ENCODE results near the gene CAMK2A.

Gene CAMK2A

DNA sequence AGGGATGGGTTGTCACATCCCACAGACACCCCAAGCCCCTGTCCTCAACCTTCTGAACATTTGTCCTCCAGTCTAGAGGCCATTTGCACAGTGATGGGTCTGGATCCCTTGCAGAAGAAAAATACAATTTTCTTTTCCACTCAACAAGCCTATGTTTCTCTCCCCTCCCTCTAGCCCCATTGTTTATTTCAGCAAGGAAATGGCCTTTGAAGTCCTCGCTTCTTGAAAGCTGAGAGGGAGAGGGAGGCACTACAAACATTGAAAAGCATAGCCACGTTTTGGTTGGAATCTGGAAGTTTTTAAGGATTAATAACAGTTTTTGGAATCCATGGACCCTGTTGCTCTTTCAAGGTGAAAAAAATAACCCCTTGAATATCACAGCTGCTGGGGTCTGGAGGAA is 37.1 kb upstream of the CAMK2A start:
- Histone ChIP-seq H3K4me1 (no peaks in the 10 kb centered on the region), H3K9me3 (ENCODE audit: control insufficient read depth, low read length) (no peaks in the 10 kb centered on the region), H3K4me3 (ENCODE audit: low read depth, low read length) (no peak overlapping the region), H3K27ac (no peak overlapping the region), H3K9ac (no peak overlapping the region), H2AFZ (no peak overlapping the region), H3K36me3 (ENCODE audit: control insufficient read depth, insufficient read depth, low read length) (no peaks in the 10 kb centered on the region), H3K4me2 (ENCODE audit: low read length) (no peak overlapping the region), H3K27me3 (ENCODE audit: control insufficient read depth, insufficient read depth, low read length) (no peaks in the 10 kb centered on the region), H3K79me2 (no peaks in the 10 kb centered on the region)
- TF ChIP-seq CTCF (IDR thresholded peaks at IDR 0.05) = no peak

GRCh38 chr5:150325426-150325825 is 35.9 kb upstream of the CAMK2A start:
- no peak overlapping the region for H3K4me2 ChIP-seq (ENCODE audit: low read length)
- H3K9ac ChIP-seq = no peak overlapping the region
- no peak for TF ChIP-seq CTCF (IDR thresholded peaks at IDR 0.05)
- no peaks in the 10 kb centered on the region for H3K36me3 ChIP-seq (ENCODE audit: control insufficient read depth, insufficient read depth, low read length)
- H3K9me3 ChIP-seq (ENCODE audit: control insufficient read depth, low read length) = no peaks in the 10 kb centered on the region
- no peaks in the 10 kb centered on the region for H3K4me1 ChIP-seq
- no peak overlapping the region for H3K27ac ChIP-seq
- no peak overlapping the region for H2AFZ ChIP-seq
- H3K27me3 ChIP-seq (ENCODE audit: control insufficient read depth, insufficient read depth, low read length) = no peaks in the 10 kb centered on the region
- no peak overlapping the region for H3K4me3 ChIP-seq (ENCODE audit: low read depth, low read length)
- no peaks in the 10 kb centered on the region for H3K79me2 ChIP-seq

GRCh38 chr5:150323819-150324218 is 34.2 kb upstream of the CAMK2A start:
- Histone ChIP-seq H3K27me3 (ENCODE audit: control insufficient read depth, insufficient read depth, low read length) (no peaks in the 10 kb centered on the region), H2AFZ (no peak overlapping the region), H3K36me3 (ENCODE audit: control insufficient read depth, insufficient read depth, low read length) (no peaks in the 10 kb centered on the region), H3K27ac (no peak overlapping the region), H3K79me2 (no peaks in the 10 kb centered on the region), H3K9ac (no peak overlapping the region), H3K9me3 (ENCODE audit: control insufficient read depth, low read length) (no peaks in the 10 kb centered on the region), H3K4me1 (peaks cover 5% of the 10 kb centered on the region), H3K4me2 (ENCODE audit: low read length) (no peak overlapping the region), H3K4me3 (ENCODE audit: low read depth, low read length) (no peak overlapping the region)
- TF ChIP-seq CTCF (IDR thresholded peaks at IDR 0.05) = no peak

DNA sequence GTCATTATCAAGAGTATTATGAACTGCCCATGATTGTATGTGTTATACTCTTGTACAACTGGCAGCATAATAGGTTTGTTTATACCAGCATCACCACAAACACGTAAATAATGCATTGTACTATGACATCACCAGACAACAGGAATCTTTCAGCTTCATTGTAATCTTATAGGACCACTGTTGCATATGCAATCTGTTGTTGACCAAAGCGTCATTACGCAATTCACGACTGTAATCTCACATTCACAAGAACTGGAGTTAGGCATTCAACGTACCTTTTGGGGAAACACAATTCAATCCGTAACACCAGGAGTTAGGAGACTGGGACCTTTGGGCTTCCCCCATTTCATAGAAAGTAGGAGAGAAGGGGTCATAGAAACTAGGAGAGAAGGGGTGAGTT is 33.5 kb upstream of the CAMK2A start:
- Histone ChIP-seq H3K9ac (no peak overlapping the region), H3K4me2 (ENCODE audit: low read length) (no peak overlapping the region), H3K4me1 (peaks cover 5% of the 10 kb centered on the region), H3K79me2 (no peaks in the 10 kb centered on the region), H2AFZ (no peak overlapping the region), H3K9me3 (ENCODE audit: control insufficient read depth, low read length) (no peaks in the 10 kb centered on the region), H3K4me3 (ENCODE audit: low read depth, low read length) (no peak overlapping the region), H3K27me3 (ENCODE audit: control insufficient read depth, insufficient read depth, low read length) (no peaks in the 10 kb centered on the region), H3K27ac (no peak overlapping the region), H3K36me3 (ENCODE audit: control insufficient read depth, insufficient read depth, low read length) (no peaks in the 10 kb centered on the region)
- no peak for TF ChIP-seq CTCF (IDR thresholded peaks at IDR 0.05)

GRCh38 chr5:150322202-150322601 is 32.6 kb upstream of the CAMK2A start:
- H3K79me2 ChIP-seq = no peaks in the 10 kb centered on the region
- H3K9ac ChIP-seq = no peak overlapping the region
- H3K4me2 ChIP-seq (ENCODE audit: low read length) = no peak overlapping the region
- H3K9me3 ChIP-seq (ENCODE audit: control insufficient read depth, low read length) = no peaks in the 10 kb centered on the region
- H2AFZ ChIP-seq = no peak overlapping the region
- no peaks in the 10 kb centered on the region for H3K27me3 ChIP-seq (ENCODE audit: control insufficient read depth, insufficient read depth, low read length)
- H3K4me3 ChIP-seq (ENCODE audit: low read depth, low read length) = no peak overlapping the region
- peaks cover 5% of the 10 kb centered on the region for H3K4me1 ChIP-seq
- H3K36me3 ChIP-seq (ENCODE audit: control insufficient read depth, insufficient read depth, low read length) = no peaks in the 10 kb centered on the region
- TF ChIP-seq CTCF (IDR thresholded peaks at IDR 0.05) = no peak
- H3K27ac ChIP-seq = no peak overlapping the region

All from parathyroid adenoma (tissue), 2 donors.